K562 (cell line): ENCODE measurements around the gene NCOR2. TPM values are rescaled to one million over a fixed set of nuclear protein-coding genes. Genes with fewer than 3 reads are reported as not detected.

Experiments
- CBFB ChIP-seq: sonication (generic); formaldehyde crosslinking; IDR thresholded peaks from 2 replicates; pipeline ENCODE4 v1.4.0; 2020; ENCODE audit warnings: mild to moderate bottlenecking, missing genetic modification reagents
- GTF2F1 ChIP-seq: IDR thresholded peaks from 2 replicates; pipeline ENCODE4 v1.6.1; 2011; ENCODE audit warnings: low read depth, low read length, improper control_type of control experiment
- MAZ ChIP-seq, 2 experiments: fragments of 450-650 bp in 1 of 2; sonication (generic) in 1 of 2; formaldehyde crosslinking; IDR thresholded peaks in 1 of 2; conservative IDR thresholded peaks in 1 of 2; 2 replicates each; pipeline versions ENCODE4 v1.4.0 to v1.5.0; 2020; ENCODE audit warnings: mild to moderate bottlenecking in 1 of 2, missing genetic modification reagents in 1 of 2
- MBD2 ChIP-seq: sonication (generic); IDR thresholded peaks from 2 replicates; pipeline ENCODE4 v1.6.1; 2016; ENCODE audit warnings: low read depth, borderline replicate concordance
- NCOR1 ChIP-seq: fragments of 450-650 bp; IDR thresholded peaks from 2 replicates; pipeline ENCODE4 v1.6.1; 2016; ENCODE audit warnings: mild to moderate bottlenecking, moderate library complexity
- NONO ChIP-seq, 2 experiments: fragments of 200-400 bp in 1 of 2; fragments of 450-650 bp in 1 of 2; formaldehyde crosslinking in 1 of 2; IDR thresholded peaks; 2 replicates each; pipeline ENCODE4 v1.6.1; 2017; ENCODE audit warnings: low read depth in 2 of 2, mild to moderate bottlenecking in 2 of 2, moderate library complexity in 2 of 2, low read length in 1 of 2
- NR2F6 ChIP-seq: fragments of 450-650 bp; formaldehyde crosslinking; IDR thresholded peaks from 2 replicates; pipeline ENCODE4 v1.4.0; 2020; ENCODE audit warnings: mild to moderate bottlenecking
- REST ChIP-seq, 2 experiments: fragments of 450-650 bp; formaldehyde crosslinking in 1 of 2; IDR thresholded peaks; 2 replicates each; pipeline versions ENCODE4 v1.4.0 to v1.6.1; 2014 to 2020; ENCODE audit warnings: mild to moderate bottlenecking in 2 of 2, borderline replicate concordance in 1 of 2, low read depth in 1 of 2
- RREB1 ChIP-seq: fragments of 250-450 bp; sonication (Bioruptor Pico); IDR thresholded peaks from 2 replicates; pipeline ENCODE4 v1.4.0; 2020
- SMARCC2 ChIP-seq: fragments of 450-650 bp; IDR thresholded peaks from 2 replicates; pipeline ENCODE4 v1.6.1; 2017; ENCODE audit warnings: antibody characterized with exemption, moderate library complexity, mild to moderate bottlenecking, low read depth
- TAF1 ChIP-seq: IDR thresholded peaks from 2 replicates; pipeline ENCODE4 v1.6.1; 2011; ENCODE audit warnings: mild to moderate bottlenecking, low read length, moderate library complexity; ENCODE audit not compliant: insufficient read depth, control insufficient read depth, severe bottlenecking; ENCODE audit errors: extremely low read depth
- ZNF212 ChIP-seq: fragments of 450-650 bp; formaldehyde crosslinking; IDR thresholded peaks from 2 replicates; pipeline ENCODE4 v1.4.0; 2020; ENCODE audit warnings: mild to moderate bottlenecking
- polyA plus RNA-seq, 8 experiments: library from polyadenylated mRNA; depleted of rRNA in 4 of 8; stranded (reverse) in 5 of 8; unstranded in 3 of 8; fragments of >200 nt; fragmentation: Nextera tagmentation in 2 of 8; fragmentation: Illumina TruSeq in 1 of 8; extraction: Ambion mirVana in 2 of 8; extraction: Trizol in 1 of 8; gene quantifications; 2 replicates each; pipeline versions ENCODE4 v1.2.1 to v1.2.3, GENCODE V29; 2011 to 2014; ENCODE audit warnings: inconsistent platforms in 1 of 8, missing spikeins in 1 of 8
- total RNA-seq, 7 experiments: library from RNA; depleted of rRNA in 6 of 7; stranded (reverse); fragments of >200 nt in 6 of 7; fragmentation: Illumina TruSeq in 2 of 7; extraction: Trizol in 2 of 7; gene quantifications; 2 replicates each; pipeline versions ENCODE4 v1.2.1 to v1.2.3, GENCODE V29; 2011 to 2021; ENCODE audit warnings: low replicate concordance in 1 of 7

Gene NCOR2
- total and polyA plus RNA-seq, 9 of the 15 experiments (the other 6 are each of a cell fraction or from before 2014, with no cell fraction given) = 0.18 to 126 (median 8.4) TPM

- TF ChIP-seq REST (IDR thresholded peaks at IDR 0.05; ENCODE audit: borderline replicate concordance) (no peak), REST (CRISPR knock-in tag; IDR thresholded peaks at IDR 0.05; ENCODE audit: low read depth) (no peak), RREB1 (CRISPR knock-in tag) (no peak), CBFB (CRISPR knock-in tag) (no peak), SMARCC2 (no peak), NONO (IDR thresholded peaks at IDR 0.05; ENCODE audit: low read depth in 2 of 2, low read length in 1 of 2) (no peak), TAF1 (no peak), MAZ (CRISPR knock-in tag; conservative IDR thresholded peaks at IDR 0.05 in 1 of 2, IDR thresholded peaks at IDR 0.05 in 1 of 2) (peak in 1 of 2 experiments; percentile 31; a peak in 1 of 4 replicates), NR2F6 (CRISPR knock-in tag) (no peak), MBD2 (no peak), GTF2F1 (no peak), NCOR1 (peak; percentile 66), ZNF212 (CRISPR knock-in tag) (no peak)
These were observed 38.7 kb upstream of the NCOR2 start (continued) for GRCh38 chr12:124605883-124606774.
